HG03066 (cell line): Measurements from ENCODE around the gene RPP38.

Source experiments
- ATAC-seq: cut with Tn5 transposase; IDR thresholded peaks from one replicate; pipeline ENCODE4 v1.9.1; 2021; ENCODE audit warnings: low read depth; ENCODE audit not compliant: unreplicated experiment

Gene RPP38

GRCh38 chr10:15097011-15097812, at the start of gene RPP38:
RPP38 (plus strand) TSS chr10:15097355; CDS start chr10:15103315, 5,960 bp downstream.
- ATAC-seq = peak; percentile 87

- no peak for ATAC-seq
These were observed 47.6 kb upstream of the RPP38 start for GRCh38 chr10:15049533-15049932.

- ATAC-seq = no peak
These were observed 45.0 kb upstream of the RPP38 start for GRCh38 chr10:15052121-15052520.

GRCh38 chr10:15053061-15053460, 44.1 kb upstream of the RPP38 start:
- ATAC-seq = no peak

- ATAC-seq = no peak
These were observed 38.5 kb upstream of the RPP38 start for GRCh38 chr10:15058689-15059088.

- ATAC-seq = no peak
These were observed 37.2 kb upstream of the RPP38 start for GRCh38 chr10:15059914-15060313.

GRCh38 chr10:15060638-15061037, 36.5 kb upstream of the RPP38 start:
- no peak for ATAC-seq

- peak; percentile 83 for ATAC-seq
These were observed 30.0 kb upstream of the RPP38 start for GRCh38 chr10:15067154-15067553.

- no peak for ATAC-seq
These were observed 28.4 kb upstream of the RPP38 start for GRCh38 chr10:15068802-15069201.

- no peak for ATAC-seq
These were observed 27.9 kb upstream of the RPP38 start for GRCh38 chr10:15069230-15069629.

- ATAC-seq = no peak
These were observed 24.8 kb upstream of the RPP38 start for GRCh38 chr10:15072358-15072757.

- ATAC-seq = no peak
These were observed 21.7 kb upstream of the RPP38 start for GRCh38 chr10:15075421-15075820.

- ATAC-seq = no peak
These were observed 13.3 kb upstream of the RPP38 start for GRCh38 chr10:15083674-15084501.

- ATAC-seq = no peak
These were observed 12.6 kb upstream of the RPP38 start for GRCh38 chr10:15084502-15084922.

- ATAC-seq = peak; percentile 98
These were observed 8.5 kb upstream of the RPP38 start, which contains the start of gene ACBD7 for GRCh38 chr10:15088428-15089261. ACBD7 (minus strand) TSS chr10:15088776; CDS start chr10:15088728, 48 bp downstream.

GRCh38 chr10:15091418-15091817, 5.7 kb upstream of the RPP38 start:
- no peak for ATAC-seq

- no peak for ATAC-seq
These were observed 4.2 kb upstream of the RPP38 start for GRCh38 chr10:15092855-15093408.

- peak; percentile 21 for ATAC-seq
These were observed 519 bp upstream of the RPP38 start for GRCh38 chr10:15096661-15097010.

GRCh38 chr10:15099886-15100285, 2.7 kb downstream of the RPP38 start:
- no peak for ATAC-seq

GRCh38 chr10:15103513-15103912, 6.4 kb downstream of the RPP38 start:
- no peak for ATAC-seq
